ENCODE measurements around the gene SERPINA4. TPM values are rescaled to one million over a fixed set of nuclear protein-coding genes. Genes with fewer than 3 reads are reported as not detected.

The SERPINA4 gene
- total RNA-seq, 3 donors from 2014 or later (not counting 1 experiment from before 2014, with no cell fraction given), result not detected

GRCh38 chr14:94581127-94581999 lies 20.1 kb downstream of the SERPINA4 start, which contains the start of gene SERPINA5:
SERPINA5 (plus strand) TSS chr14:94581426; CDS start chr14:94587363, 5,937 bp downstream.
- H3K27me3 Mint-ChIP-seq (ENCODE audit: low read depth in 2 of 2), result no peaks in the 10 kb centered on the region
- intact Hi-C loops (cut with micrococcal nuclease), result no loop called here

GRCh38 chr14:94582199-94582750 lies 21.0 kb downstream of the SERPINA4 start:
- H3K4me1 Mint-ChIP-seq, result no peaks in the 10 kb centered on the region
- H3K4me3 ChIP-seq (ENCODE audit: low read length), result no peak overlapping the region
- no peaks in the 10 kb centered on the region for H3K36me3 Mint-ChIP-seq
- no peak overlapping the region for H3K27ac Mint-ChIP-seq
- no peaks in the 10 kb centered on the region for H3K27me3 Mint-ChIP-seq (ENCODE audit: low read depth in 2 of 2)
- H3K9me3 ChIP-seq (ENCODE audit: control insufficient read depth, insufficient read depth, low read length), result no peaks in the 10 kb centered on the region
- H3K27me3 ChIP-seq (ENCODE audit: control insufficient read depth, insufficient read depth, low read length), result no peaks in the 10 kb centered on the region
- no peaks in the 10 kb centered on the region for H3K36me3 ChIP-seq (ENCODE audit: control insufficient read depth, insufficient read depth, low read length)
- TF ChIP-seq, protein P1, sequence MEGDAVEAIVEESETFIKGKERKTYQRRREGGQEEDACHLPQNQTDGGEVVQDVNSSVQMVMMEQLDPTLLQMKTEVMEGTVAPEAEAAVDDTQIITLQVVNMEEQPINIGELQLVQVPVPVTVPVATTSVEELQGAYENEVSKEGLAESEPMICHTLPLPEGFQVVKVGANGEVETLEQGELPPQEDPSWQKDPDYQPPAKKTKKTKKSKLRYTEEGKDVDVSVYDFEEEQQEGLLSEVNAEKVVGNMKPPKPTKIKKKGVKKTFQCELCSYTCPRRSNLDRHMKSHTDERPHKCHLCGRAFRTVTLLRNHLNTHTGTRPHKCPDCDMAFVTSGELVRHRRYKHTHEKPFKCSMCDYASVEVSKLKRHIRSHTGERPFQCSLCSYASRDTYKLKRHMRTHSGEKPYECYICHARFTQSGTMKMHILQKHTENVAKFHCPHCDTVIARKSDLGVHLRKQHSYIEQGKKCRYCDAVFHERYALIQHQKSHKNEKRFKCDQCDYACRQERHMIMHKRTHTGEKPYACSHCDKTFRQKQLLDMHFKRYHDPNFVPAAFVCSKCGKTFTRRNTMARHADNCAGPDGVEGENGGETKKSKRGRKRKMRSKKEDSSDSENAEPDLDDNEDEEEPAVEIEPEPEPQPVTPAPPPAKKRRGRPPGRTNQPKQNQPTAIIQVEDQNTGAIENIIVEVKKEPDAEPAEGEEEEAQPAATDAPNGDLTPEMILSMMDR (IDR thresholded peaks at IDR 0.05), result no peak
- no peaks in the 10 kb centered on the region for H3K9me3 Mint-ChIP-seq
- WGBS (ENCODE audit: insufficient coverage), result 93% methylated on average over 7 of the region's 7 CpGs
- no peak overlapping the region for H3K27ac ChIP-seq (ENCODE audit: low read length)
- no peaks in the 10 kb centered on the region for H3K4me1 ChIP-seq (ENCODE audit: control insufficient read depth, insufficient read depth, low read length)
- H3K4me3 Mint-ChIP-seq, result no peak overlapping the region
- intact Hi-C loops (cut with micrococcal nuclease), result no loop called here
- DNase-seq, result no peak
- no peak for ATAC-seq

More at GRCh38 chr14:94581127-94581999, 20.1 kb downstream of the SERPINA4 start, which contains the start of gene SERPINA5:
- H3K4me3 ChIP-seq (ENCODE audit: low read length), result no peak within 1 kb of the TSS
- 43% methylated on average over 18 of the region's 18 CpGs for WGBS (ENCODE audit: insufficient coverage)
- Mint-ChIP-seq H3K4me3 (no peak within 1 kb of the TSS), H3K27ac (no peak within 1 kb of the TSS), H3K36me3 (no peaks in the 10 kb centered on the region), H3K9me3 (no peaks in the 10 kb centered on the region), H3K4me1 (no peaks in the 10 kb centered on the region)
- H3K9me3 ChIP-seq (ENCODE audit: control insufficient read depth, insufficient read depth, low read length), result no peaks in the 10 kb centered on the region
- H3K27ac ChIP-seq (ENCODE audit: low read length), result no peak within 1 kb of the TSS
- no peaks in the 10 kb centered on the region for H3K27me3 ChIP-seq (ENCODE audit: control insufficient read depth, insufficient read depth, low read length)
- H3K36me3 ChIP-seq (ENCODE audit: control insufficient read depth, insufficient read depth, low read length), result no peaks in the 10 kb centered on the region
- TF ChIP-seq, protein P1 (IDR thresholded peaks at IDR 0.05), result no peak
- no peaks in the 10 kb centered on the region for H3K4me1 ChIP-seq (ENCODE audit: control insufficient read depth, insufficient read depth, low read length)
- no peak for DNase-seq
- ATAC-seq, result no peak

GRCh38 chr14:94582851-94583250 lies 21.6 kb downstream of the SERPINA4 start:
- H3K27me3 ChIP-seq (ENCODE audit: control insufficient read depth, insufficient read depth, low read length), result no peaks in the 10 kb centered on the region
- H3K4me3 ChIP-seq (ENCODE audit: low read length), result no peak overlapping the region
- H3K36me3 Mint-ChIP-seq, result no peaks in the 10 kb centered on the region
- H3K9me3 Mint-ChIP-seq, result no peaks in the 10 kb centered on the region
- H3K4me1 Mint-ChIP-seq, result no peaks in the 10 kb centered on the region
- TF ChIP-seq, protein P1 (IDR thresholded peaks at IDR 0.05), result no peak
- WGBS (ENCODE audit: insufficient coverage), result 91% methylated on average over 3 of the region's 3 CpGs
- ATAC-seq, result no peak
- H3K4me1 ChIP-seq (ENCODE audit: control insufficient read depth, insufficient read depth, low read length), result no peaks in the 10 kb centered on the region
- no peak overlapping the region for H3K4me3 Mint-ChIP-seq
- no peaks in the 10 kb centered on the region for H3K9me3 ChIP-seq (ENCODE audit: control insufficient read depth, insufficient read depth, low read length)
- intact Hi-C loops (cut with micrococcal nuclease), result no loop called here
- H3K27ac Mint-ChIP-seq, result no peak overlapping the region
- DNase-seq, result no peak
- no peaks in the 10 kb centered on the region for H3K27me3 Mint-ChIP-seq (ENCODE audit: low read depth in 2 of 2)
- no peak overlapping the region for H3K27ac ChIP-seq (ENCODE audit: low read length)
- H3K36me3 ChIP-seq (ENCODE audit: control insufficient read depth, insufficient read depth, low read length), result no peaks in the 10 kb centered on the region

All from natural killer cell (primary cell).